Measurements from ENCODE around the gene LIMS4. TPM values are rescaled to one million over a fixed set of nuclear protein-coding genes. Genes with fewer than 3 reads are reported as not detected.
"Not testable (repeated sequence)": the region's sequence is repeated elsewhere in the genome, so short reads cannot be mapped to it uniquely, and the experiment has no call there.

The LIMS4 gene
- polyA plus RNA-seq (2013, experiment 1 of 2): 12.5 TPM
- polyA plus RNA-seq (2013, experiment 2 of 2): 13.5 TPM

GRCh38 chr2:110472171-110473058 is at the start of gene LIMS4:
TSS of gene LIMS4 (minus strand) at chr2:110472816. CDS start at chr2:110472778, 38 bp downstream.
- H3K27ac ChIP-seq (ENCODE audit: low read length, poor library complexity, severe bottlenecking); H3K23ac ChIP-seq (ENCODE audit: low read length in 2 of 2); H3K4me1 ChIP-seq (ENCODE audit: control insufficient read depth, insufficient read depth, low read depth, low read length); H3K79me1 ChIP-seq (replicated peaks; ENCODE audit: low read length, poor library complexity, severe bottlenecking); H3K18ac ChIP-seq (ENCODE audit: low read depth in 1 of 2, low read length in 2 of 2); H2BK5ac ChIP-seq (ENCODE audit: low read depth, low read length, poor library complexity, severe bottlenecking); H3K4me2 ChIP-seq (ENCODE audit: low read length, poor library complexity, severe bottlenecking); H2AK5ac ChIP-seq (ENCODE audit: low read length, severe bottlenecking); H2BK12ac ChIP-seq (ENCODE audit: low read length in 2 of 2); H3K14ac ChIP-seq (ENCODE audit: low read length in 2 of 2); H2BK15ac ChIP-seq (ENCODE audit: low read depth, poor library complexity, severe bottlenecking); H3K27me3 ChIP-seq (ENCODE audit: control insufficient read depth in 1 of 2, insufficient read depth in 1 of 2, low read length in 2 of 2); H3K4ac ChIP-seq (ENCODE audit: low read depth in 1 of 2, low read length in 2 of 2); DNase-seq; H3K4me3 ChIP-seq (ENCODE audit: insufficient read depth in 1 of 2, low read depth in 1 of 2, low read length in 2 of 2); H4K91ac ChIP-seq (ENCODE audit: low read length); H4K8ac ChIP-seq (ENCODE audit: low read length); H3K9ac ChIP-seq (ENCODE audit: low read length); H2AFZ ChIP-seq (ENCODE audit: low read depth, low read length); H2BK120ac ChIP-seq (ENCODE audit: low read depth, low read length); H3K9me3 ChIP-seq (ENCODE audit: control insufficient read depth, low read length); H3K36me3 ChIP-seq (ENCODE audit: control insufficient read depth in 1 of 2, insufficient read depth in 2 of 2, low read depth in 1 of 2, low read length in 2 of 2): not testable (repeated sequence)
- WGBS: no CpG with 5 or more reads among the region's 29 CpGs

- H3K9me3 ChIP-seq (ENCODE audit: control insufficient read depth, low read length); H4K8ac ChIP-seq (ENCODE audit: low read length); H2BK120ac ChIP-seq (ENCODE audit: low read depth, low read length); H3K4me1 ChIP-seq (ENCODE audit: control insufficient read depth, insufficient read depth, low read depth, low read length); H3K4me3 ChIP-seq (ENCODE audit: insufficient read depth in 1 of 2, low read depth in 1 of 2, low read length in 2 of 2); H2BK5ac ChIP-seq (ENCODE audit: low read depth, low read length, poor library complexity, severe bottlenecking); H3K18ac ChIP-seq (ENCODE audit: low read depth in 1 of 2, low read length in 2 of 2); H3K23ac ChIP-seq (ENCODE audit: low read length in 2 of 2); H3K36me3 ChIP-seq (ENCODE audit: control insufficient read depth in 1 of 2, insufficient read depth in 2 of 2, low read depth in 1 of 2, low read length in 2 of 2); H2BK12ac ChIP-seq (ENCODE audit: low read length in 2 of 2); DNase-seq; H3K79me1 ChIP-seq (replicated peaks; ENCODE audit: low read length, poor library complexity, severe bottlenecking); H3K4ac ChIP-seq (ENCODE audit: low read depth in 1 of 2, low read length in 2 of 2); H4K91ac ChIP-seq (ENCODE audit: low read length); H3K27ac ChIP-seq (ENCODE audit: low read length, poor library complexity, severe bottlenecking); H2BK15ac ChIP-seq (ENCODE audit: low read depth, poor library complexity, severe bottlenecking); H3K27me3 ChIP-seq (ENCODE audit: control insufficient read depth in 1 of 2, insufficient read depth in 1 of 2, low read length in 2 of 2); H2AFZ ChIP-seq (ENCODE audit: low read depth, low read length); H3K14ac ChIP-seq (ENCODE audit: low read length in 2 of 2); H2AK5ac ChIP-seq (ENCODE audit: low read length, severe bottlenecking); H3K4me2 ChIP-seq (ENCODE audit: low read length, poor library complexity, severe bottlenecking); H3K9ac ChIP-seq (ENCODE audit: low read length): not testable (repeated sequence)
- WGBS: no CpG with 5 or more reads among the region's 8 CpGs
Observed at GRCh38 chr2:110499755-110500377, 27.2 kb upstream of the LIMS4 start.

GRCh38 chr2:110496027-110496426 is 23.4 kb upstream of the LIMS4 start:
- H4K8ac ChIP-seq (ENCODE audit: low read length); H3K4me2 ChIP-seq (ENCODE audit: low read length, poor library complexity, severe bottlenecking); H3K4ac ChIP-seq (ENCODE audit: low read depth in 1 of 2, low read length in 2 of 2); H3K14ac ChIP-seq (ENCODE audit: low read length in 2 of 2); H2BK120ac ChIP-seq (ENCODE audit: low read depth, low read length); H2BK12ac ChIP-seq (ENCODE audit: low read length in 2 of 2); H2AFZ ChIP-seq (ENCODE audit: low read depth, low read length); H3K27ac ChIP-seq (ENCODE audit: low read length, poor library complexity, severe bottlenecking); H3K79me1 ChIP-seq (replicated peaks; ENCODE audit: low read length, poor library complexity, severe bottlenecking); H2AK5ac ChIP-seq (ENCODE audit: low read length, severe bottlenecking); H3K18ac ChIP-seq (ENCODE audit: low read depth in 1 of 2, low read length in 2 of 2); H3K36me3 ChIP-seq (ENCODE audit: control insufficient read depth in 1 of 2, insufficient read depth in 2 of 2, low read depth in 1 of 2, low read length in 2 of 2); H2BK15ac ChIP-seq (ENCODE audit: low read depth, poor library complexity, severe bottlenecking); H3K9ac ChIP-seq (ENCODE audit: low read length); H3K23ac ChIP-seq (ENCODE audit: low read length in 2 of 2); H3K4me3 ChIP-seq (ENCODE audit: insufficient read depth in 1 of 2, low read depth in 1 of 2, low read length in 2 of 2); H3K9me3 ChIP-seq (ENCODE audit: control insufficient read depth, low read length); H2BK5ac ChIP-seq (ENCODE audit: low read depth, low read length, poor library complexity, severe bottlenecking); DNase-seq; H3K4me1 ChIP-seq (ENCODE audit: control insufficient read depth, insufficient read depth, low read depth, low read length); H3K27me3 ChIP-seq (ENCODE audit: control insufficient read depth in 1 of 2, insufficient read depth in 1 of 2, low read length in 2 of 2); H4K91ac ChIP-seq (ENCODE audit: low read length): not testable (repeated sequence)
- no CpG with 5 or more reads among the region's 6 CpGs for WGBS

- H3K4me3 ChIP-seq (ENCODE audit: insufficient read depth in 1 of 2, low read depth in 1 of 2, low read length in 2 of 2); DNase-seq; H3K23ac ChIP-seq (ENCODE audit: low read length in 2 of 2); H2AK5ac ChIP-seq (ENCODE audit: low read length, severe bottlenecking); H3K4ac ChIP-seq (ENCODE audit: low read depth in 1 of 2, low read length in 2 of 2); H3K27me3 ChIP-seq (ENCODE audit: control insufficient read depth in 1 of 2, insufficient read depth in 1 of 2, low read length in 2 of 2); H2AFZ ChIP-seq (ENCODE audit: low read depth, low read length); H3K4me2 ChIP-seq (ENCODE audit: low read length, poor library complexity, severe bottlenecking); H3K9ac ChIP-seq (ENCODE audit: low read length); H3K9me3 ChIP-seq (ENCODE audit: control insufficient read depth, low read length); H4K8ac ChIP-seq (ENCODE audit: low read length); H3K79me1 ChIP-seq (replicated peaks; ENCODE audit: low read length, poor library complexity, severe bottlenecking); H2BK15ac ChIP-seq (ENCODE audit: low read depth, poor library complexity, severe bottlenecking); H3K36me3 ChIP-seq (ENCODE audit: control insufficient read depth in 1 of 2, insufficient read depth in 2 of 2, low read depth in 1 of 2, low read length in 2 of 2); H3K18ac ChIP-seq (ENCODE audit: low read depth in 1 of 2, low read length in 2 of 2); H3K14ac ChIP-seq (ENCODE audit: low read length in 2 of 2); H2BK120ac ChIP-seq (ENCODE audit: low read depth, low read length); H3K4me1 ChIP-seq (ENCODE audit: control insufficient read depth, insufficient read depth, low read depth, low read length); H4K91ac ChIP-seq (ENCODE audit: low read length); H3K27ac ChIP-seq (ENCODE audit: low read length, poor library complexity, severe bottlenecking); H2BK12ac ChIP-seq (ENCODE audit: low read length in 2 of 2); H2BK5ac ChIP-seq (ENCODE audit: low read depth, low read length, poor library complexity, severe bottlenecking): not testable (repeated sequence)
- no CpG with 5 or more reads among the region's 3 CpGs for WGBS
Observed at GRCh38 chr2:110494488-110494887, 21.9 kb upstream of the LIMS4 start.

Measured in mesenchymal stem cell (in vitro differentiated cells and primary cell).